HG02870 (cell line): Measurements from ENCODE around the gene ME1.
"Not testable (repeated sequence)": the region's sequence is repeated elsewhere in the genome, so short reads cannot be mapped to it uniquely, and the experiment has no call there.

ENCODE experiments used
- ATAC-seq: cut with Tn5 transposase; IDR thresholded peaks from one replicate; pipeline ENCODE4 v1.9.1; 2021; ENCODE audit warnings: mild to moderate bottlenecking, moderate library complexity; ENCODE audit not compliant: unreplicated experiment

ME1 gene

GRCh38 chr6:83430611-83431544 is at the start of gene ME1:
ME1 (minus strand) TSS chr6:83431051; CDS start chr6:83430954, 97 bp downstream.
- ATAC-seq = peak; percentile 65

- ATAC-seq = no peak
Measured at GRCh38 chr6:83480470-83480869, 49.6 kb upstream of the ME1 start.

- ATAC-seq = no peak
Measured at GRCh38 chr6:83479389-83479788, 48.5 kb upstream of the ME1 start.

GRCh38 chr6:83476971-83477370 is 46.1 kb upstream of the ME1 start:
- no peak for ATAC-seq

- no peak for ATAC-seq
Measured at GRCh38 chr6:83474309-83474708, 43.5 kb upstream of the ME1 start.

GRCh38 chr6:83472767-83473166 is 41.9 kb upstream of the ME1 start:
- no peak for ATAC-seq

GRCh38 chr6:83470587-83470986 is 39.7 kb upstream of the ME1 start:
- ATAC-seq = no peak

GRCh38 chr6:83470001-83470400 is 39.1 kb upstream of the ME1 start:
- no peak for ATAC-seq

- no peak for ATAC-seq
Measured at GRCh38 chr6:83467620-83468036, 36.8 kb upstream of the ME1 start.

GRCh38 chr6:83466328-83466727 is 35.5 kb upstream of the ME1 start:
- no peak for ATAC-seq

GRCh38 chr6:83464381-83465140 is 33.7 kb upstream of the ME1 start:
- no peak for ATAC-seq

- no peak for ATAC-seq
Measured at GRCh38 chr6:83463886-83464285, 33.0 kb upstream of the ME1 start.

GRCh38 chr6:83462524-83462923 is 31.7 kb upstream of the ME1 start:
- ATAC-seq = no peak

GRCh38 chr6:83461438-83461837 is 30.6 kb upstream of the ME1 start:
- no peak for ATAC-seq

GRCh38 chr6:83459663-83460062 is 28.8 kb upstream of the ME1 start:
- ATAC-seq = no peak

- ATAC-seq = not testable (repeated sequence)
Measured at GRCh38 chr6:83450015-83450414, 19.2 kb upstream of the ME1 start.

- not testable (repeated sequence) for ATAC-seq
Measured at GRCh38 chr6:83444086-83444699, 13.3 kb upstream of the ME1 start.

GRCh38 chr6:83443516-83443915 is 12.7 kb upstream of the ME1 start:
- no peak for ATAC-seq

- ATAC-seq = no peak
Measured at GRCh38 chr6:83442752-83443151, 11.9 kb upstream of the ME1 start.

GRCh38 chr6:83439201-83439600 is 8.3 kb upstream of the ME1 start:
- ATAC-seq = no peak

GRCh38 chr6:83436674-83437073 is 5.8 kb upstream of the ME1 start:
- ATAC-seq = no peak
